G401 (cell line): ENCODE data around the gene PLA1A. TPM values are rescaled to one million over a fixed set of nuclear protein-coding genes. Genes with fewer than 3 reads are reported as not detected.
"Not testable (repeated sequence)": the region's sequence is repeated elsewhere in the genome, so short reads cannot be mapped to it uniquely, and the experiment has no call there.

ENCODE experiments used
- DNase-seq: peaks from one replicate; pipeline ENCODE4 v3.0.0-alpha.2; 2015; ENCODE audit warnings: low spot score
- in situ Hi-C: cut with HindIII; loops from 2 replicates; pipeline ENCODE4 v1.10.0; 2016; ENCODE audit warnings: low sequenced_read_pairs, mixed read lengths
- total RNA-seq: library from RNA; depleted of rRNA; stranded (reverse); fragments of >200 nt; shearing (Covaris generic); gene quantifications from 2 replicates; pipeline ENCODE4 v1.2.3, GENCODE V29; 2014; rRNA removed

PLA1A gene
- total RNA-seq, 1 experiment from 2014 or later, result not detected

GRCh38 chr3:119677641-119677934 is 79.9 kb downstream of the PLA1A start:
- in situ Hi-C loops, result no loop called here
- no peak for DNase-seq

DNA sequence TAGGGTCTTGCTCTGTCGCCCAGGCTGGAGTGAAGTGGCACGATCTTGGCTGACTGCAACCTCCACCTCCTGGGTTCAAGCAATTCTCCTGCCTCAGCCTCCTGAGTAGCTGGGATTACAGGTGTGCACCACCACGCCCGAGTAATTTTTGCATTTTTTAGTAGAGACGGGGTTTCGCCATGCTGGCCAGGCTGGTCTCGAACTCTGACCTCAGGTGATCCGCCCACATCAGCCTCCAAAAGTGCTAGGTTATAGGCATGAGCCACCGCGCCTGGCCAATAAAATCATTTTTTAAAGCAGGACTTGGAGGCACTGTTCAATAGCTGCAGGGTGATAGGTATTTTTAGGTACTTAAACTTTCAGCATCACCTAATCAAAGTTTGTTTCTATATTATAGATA is 80.5 kb downstream of the PLA1A start:
- DNase-seq, in situ Hi-C loops: not testable (repeated sequence)

Other genes starting within 250 kb of the PLA1A start
- 26.6 and 31.2 TPM in 2 replicates for gene TMEM39A, start 134.3 kb upstream of the PLA1A start, total RNA-seq
- 5.5 and 31.4 TPM in 2 replicates for gene POGLUT1, start 128.9 kb upstream of the PLA1A start, total RNA-seq
- gene TIMMDC1, start 99.3 kb upstream of the PLA1A start, total RNA-seq, result 62.2 and 69.2 TPM in 2 replicates
- not detected in 2 replicates for gene CD80, start 38.3 kb upstream of the PLA1A start, total RNA-seq
- not detected in 2 replicates for gene ADPRH, start 18.4 kb upstream of the PLA1A start, total RNA-seq
- 0.06 TPM in 1 of 2 replicates, not detected in the other for gene POPDC2, start 62.7 kb downstream of the PLA1A start, total RNA-seq
- 4.2 and 5.0 TPM in 2 replicates for gene COX17, start 79.5 kb downstream of the PLA1A start, total RNA-seq
- gene CFAP91, start 105.1 kb downstream of the PLA1A start, total RNA-seq, result not detected in 2 replicates
- not detected in 2 replicates for gene NR1I2, start 184.2 kb downstream of the PLA1A start, total RNA-seq